HG03159 (cell line): ENCODE results near the gene SNX1.
"Not testable (repeated sequence)": the region's sequence is repeated elsewhere in the genome, so short reads cannot be mapped to it uniquely, and the experiment has no call there.

Experiments
- ATAC-seq: cut with Tn5 transposase; IDR thresholded peaks from one replicate; pipeline ENCODE4 v1.9.1; 2021; ENCODE audit warnings: mild to moderate bottlenecking, moderate library complexity; ENCODE audit not compliant: unreplicated experiment

Gene SNX1

GRCh38 chr15:64095795-64096667, at the start of gene SNX1:
SNX1 (plus strand) TSS chr15:64095982; CDS start chr15:64096014, 32 bp downstream.
- ATAC-seq, result peak; percentile 43

GRCh38 chr15:64046421-64047153, 49.2 kb upstream of the SNX1 start, which contains the start of gene DAPK2:
DAPK2 (minus strand) TSS chr15:64046485; CDS start chr15:64040261, 6,224 bp downstream.
- ATAC-seq, result no peak

GRCh38 chr15:64048781-64049460, 46.9 kb upstream of the SNX1 start:
- no peak for ATAC-seq

GRCh38 chr15:64050281-64051092, 45.3 kb upstream of the SNX1 start:
- no peak for ATAC-seq

GRCh38 chr15:64051093-64051402, 44.7 kb upstream of the SNX1 start:
- ATAC-seq, result no peak

- ATAC-seq, result no peak
These were observed 44.1 kb upstream of the SNX1 start for GRCh38 chr15:64051407-64052259.

GRCh38 chr15:64052925-64053491, 42.8 kb upstream of the SNX1 start:
- ATAC-seq, result no peak

- not testable (repeated sequence) for ATAC-seq
These were observed 42.1 kb upstream of the SNX1 start for GRCh38 chr15:64053674-64054073.

- no peak for ATAC-seq
These were observed 37.5 kb upstream of the SNX1 start for GRCh38 chr15:64058279-64058678.

- ATAC-seq, result not testable (repeated sequence)
These were observed 36.7 kb upstream of the SNX1 start for GRCh38 chr15:64059104-64059503.

- no peak for ATAC-seq
These were observed 35.1 kb upstream of the SNX1 start for GRCh38 chr15:64060716-64061115.

GRCh38 chr15:64066451-64066850, 29.3 kb upstream of the SNX1 start:
- ATAC-seq, result no peak

- no peak for ATAC-seq
These were observed 28.2 kb upstream of the SNX1 start for GRCh38 chr15:64067564-64068030.

GRCh38 chr15:64068133-64068532, 27.6 kb upstream of the SNX1 start:
- ATAC-seq, result no peak

GRCh38 chr15:64070106-64070505, 25.7 kb upstream of the SNX1 start:
- ATAC-seq, result no peak

- ATAC-seq, result no peak
These were observed 24.6 kb upstream of the SNX1 start for GRCh38 chr15:64070965-64071851.

GRCh38 chr15:64071931-64072765, 23.6 kb upstream of the SNX1 start:
- no peak for ATAC-seq
